NCI-H460 (cell line): Measurements from ENCODE around the gene A4GNT. TPM values are rescaled to one million over a fixed set of nuclear protein-coding genes. Genes with fewer than 3 reads are reported as not detected.
"Not testable (repeated sequence)": the region's sequence is repeated elsewhere in the genome, so short reads cannot be mapped to it uniquely, and the experiment has no call there.

Experiments used
- DNase-seq: peaks from one replicate; pipeline ENCODE4 v3.0.0-alpha.2; 2016; ENCODE audit warnings: low read depth; ENCODE audit errors: extremely low read depth
- total RNA-seq: library from RNA; depleted of rRNA; stranded (reverse); fragments of >200 nt; shearing (Covaris generic); gene quantifications from 2 replicates; pipeline ENCODE4 v1.2.3, GENCODE V29; 2014

Gene A4GNT
- total RNA-seq, 1 experiment from 2014 or later = not detected

DNA sequence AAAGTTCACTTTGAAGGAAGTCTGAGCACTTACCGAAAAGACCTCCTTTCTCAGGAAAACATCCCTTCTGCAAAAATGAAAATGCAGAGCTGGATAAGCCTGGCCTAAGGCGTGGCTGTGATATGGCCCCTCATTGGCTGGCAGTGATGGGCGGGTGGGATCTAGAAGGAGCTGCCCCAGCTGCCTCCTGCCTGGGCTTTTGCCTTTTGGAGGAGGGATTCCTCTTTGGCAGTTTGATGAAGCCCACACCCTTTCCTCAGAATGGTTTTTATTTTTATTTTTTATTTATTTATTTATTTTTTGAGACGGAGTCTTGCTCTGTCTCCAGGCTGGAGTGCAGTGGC, 12.8 kb downstream of the A4GNT start:
- no peak for DNase-seq

- peak; percentile 64 for DNase-seq
Observed at GRCh38 chr3:138118612-138119422, 13.4 kb downstream of the A4GNT start.

GRCh38 chr3:138114988-138115971, 16.9 kb downstream of the A4GNT start, which contains the start of gene DZIP1L:
TSS of gene DZIP1L (minus strand) at chr3:138115608. CDS start at chr3:138103971, 11,637 bp downstream.
- DNase-seq = peak; percentile 36

- DNase-seq = peak; percentile 1
Observed at GRCh38 chr3:138114431-138114918, 17.7 kb downstream of the A4GNT start.

GRCh38 chr3:138113326-138113725, 18.9 kb downstream of the A4GNT start:
- no peak for DNase-seq

DNA sequence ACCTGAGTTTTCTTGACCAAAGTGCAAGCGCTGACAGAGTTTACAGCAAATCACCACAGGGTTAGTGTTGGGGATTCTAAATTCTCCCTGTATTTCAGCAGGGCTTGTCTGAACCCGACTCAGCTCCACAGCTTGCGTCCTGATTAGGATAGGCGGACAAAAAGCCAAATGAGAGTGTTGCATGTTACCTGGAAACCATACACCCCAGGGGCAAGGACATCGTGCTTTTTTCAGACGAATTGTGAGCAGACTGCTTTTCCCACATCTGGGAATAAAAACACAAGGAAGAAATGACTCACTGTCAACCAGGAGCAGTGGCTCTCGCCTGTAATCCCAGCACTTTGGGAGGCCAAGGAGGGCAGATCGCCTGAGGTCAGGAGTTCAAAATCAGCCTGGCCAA, 19.8 kb downstream of the A4GNT start:
- DNase-seq = no peak

DNA sequence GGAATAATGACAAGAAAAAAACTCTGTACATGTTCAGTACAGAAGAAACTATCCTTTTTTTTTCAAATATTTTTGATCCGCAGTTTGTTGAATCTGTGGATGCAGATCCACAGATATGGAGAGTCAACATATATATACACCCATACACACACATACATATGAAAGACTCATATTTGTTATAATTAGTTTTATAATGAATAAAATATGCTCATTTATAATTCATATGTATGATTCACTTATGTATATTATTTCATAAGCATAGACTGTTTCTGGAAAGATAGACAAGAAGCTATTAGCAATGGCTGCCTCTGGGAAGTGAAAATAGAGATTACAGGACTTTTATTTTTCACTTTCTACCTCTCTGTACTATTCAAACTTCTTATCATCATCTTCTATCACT, 26.6 kb downstream of the A4GNT start:
- no peak for DNase-seq

DNA sequence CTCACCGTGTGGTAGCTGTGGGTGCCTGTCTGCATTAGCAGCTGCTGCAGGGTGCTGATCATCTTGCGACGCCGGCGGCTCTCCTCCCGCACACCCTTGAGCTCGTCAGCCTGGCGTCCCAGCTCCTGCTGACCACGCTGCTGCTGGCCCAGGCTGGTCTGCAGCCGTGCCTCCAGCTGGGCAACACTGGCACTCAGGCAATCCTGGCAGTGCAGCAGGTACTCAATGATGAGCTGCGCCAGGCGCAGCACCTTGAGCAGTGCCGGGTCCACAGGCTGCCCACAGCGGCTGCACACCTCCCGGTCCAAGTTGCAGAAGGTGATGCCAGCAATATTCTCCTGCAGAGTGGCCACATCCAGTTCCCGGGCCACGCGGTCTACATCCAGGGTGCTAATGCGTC, 28.7 kb downstream of the A4GNT start:
- no peak for DNase-seq

- DNase-seq = not testable (repeated sequence)
Observed at GRCh38 chr3:138101351-138101940, 30.7 kb downstream of the A4GNT start.

- DNase-seq = no peak
Observed at GRCh38 chr3:138099417-138099816, 32.8 kb downstream of the A4GNT start.

GRCh38 chr3:138097192-138098172, 34.7 kb downstream of the A4GNT start:
- no peak for DNase-seq

DNA sequence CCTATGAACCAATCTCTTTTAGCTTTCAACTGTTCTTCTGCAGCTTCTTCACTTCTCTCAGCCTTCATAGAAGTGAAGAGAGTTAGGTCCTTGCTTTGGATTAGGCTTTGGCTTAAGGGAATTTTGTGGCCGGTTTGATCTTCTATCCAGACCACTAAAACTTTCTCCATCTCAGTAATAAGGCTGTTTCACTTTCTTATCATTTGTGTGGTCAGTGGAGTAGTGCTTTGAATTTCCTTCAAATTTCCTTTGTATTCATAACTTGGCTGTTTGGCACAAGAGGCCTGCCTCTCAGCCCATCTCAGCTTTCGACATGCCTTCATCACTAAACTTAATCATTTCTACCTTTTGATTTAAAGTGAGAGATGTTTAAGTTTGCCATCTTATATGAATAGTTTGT, 38.5 kb downstream of the A4GNT start:
- no peak for DNase-seq

DNA sequence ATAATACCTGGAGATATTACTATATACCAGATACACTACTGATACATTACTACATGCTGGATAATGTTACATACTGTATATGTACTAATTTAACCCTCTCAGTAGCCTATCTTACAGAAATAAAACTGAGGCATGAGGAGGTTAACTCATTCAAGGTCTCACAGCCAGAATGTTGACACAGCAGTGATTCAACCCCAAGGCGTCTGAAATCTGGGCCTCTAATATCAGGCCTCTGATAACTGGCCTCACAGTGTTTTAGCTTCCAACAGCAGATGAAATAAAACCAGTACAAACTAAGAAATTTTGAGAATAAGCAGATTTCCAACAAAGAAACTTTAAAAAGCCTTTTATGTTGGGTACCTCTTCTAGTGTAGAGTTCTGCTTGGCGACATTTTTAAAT, 40.2 kb downstream of the A4GNT start:
- no peak for DNase-seq

DNA sequence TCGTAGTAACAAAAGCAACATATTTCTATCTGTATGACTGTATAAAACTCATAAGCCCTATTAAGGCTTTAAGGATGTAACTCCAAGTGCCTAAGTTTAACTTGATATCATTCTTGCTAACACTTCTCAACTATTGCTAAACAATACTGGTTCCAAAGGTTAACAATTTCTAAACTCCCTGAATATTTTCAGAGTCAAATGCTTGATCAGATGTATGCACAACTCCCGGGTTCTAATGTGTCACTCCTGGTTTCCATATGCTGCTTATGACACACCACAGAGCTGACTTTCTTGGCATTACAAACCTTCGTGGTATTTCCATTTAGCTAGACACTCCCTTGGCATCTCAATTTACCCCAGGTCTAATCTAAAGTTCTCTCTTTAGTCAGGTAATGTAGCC, 43.1 kb downstream of the A4GNT start:
- DNase-seq = no peak

GRCh38 chr3:138085745-138086144, 46.4 kb downstream of the A4GNT start:
- not testable (repeated sequence) for DNase-seq

DNA sequence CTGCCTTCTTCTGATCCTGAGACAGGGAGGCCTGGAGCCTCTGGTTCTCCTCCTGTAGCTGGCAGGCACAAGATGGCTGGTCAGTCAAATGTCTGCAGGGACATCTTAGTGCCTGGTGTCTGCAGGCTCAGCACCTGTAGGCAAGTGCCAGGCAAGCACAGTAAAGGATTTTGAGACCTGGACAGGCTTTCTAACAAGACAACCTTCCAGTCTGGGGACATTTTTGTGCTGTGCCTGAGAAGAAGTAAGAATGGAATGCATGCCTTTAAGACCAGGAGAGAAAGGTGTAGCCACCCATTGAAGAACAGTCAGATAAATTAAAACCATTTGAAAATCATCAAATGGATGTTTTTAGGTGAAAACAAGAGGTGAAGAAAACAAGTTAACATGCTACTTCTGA, 48.0 kb downstream of the A4GNT start:
- no peak for DNase-seq

GRCh38 chr3:138082992-138083386, 49.2 kb downstream of the A4GNT start:
- DNase-seq = no peak

DNA sequence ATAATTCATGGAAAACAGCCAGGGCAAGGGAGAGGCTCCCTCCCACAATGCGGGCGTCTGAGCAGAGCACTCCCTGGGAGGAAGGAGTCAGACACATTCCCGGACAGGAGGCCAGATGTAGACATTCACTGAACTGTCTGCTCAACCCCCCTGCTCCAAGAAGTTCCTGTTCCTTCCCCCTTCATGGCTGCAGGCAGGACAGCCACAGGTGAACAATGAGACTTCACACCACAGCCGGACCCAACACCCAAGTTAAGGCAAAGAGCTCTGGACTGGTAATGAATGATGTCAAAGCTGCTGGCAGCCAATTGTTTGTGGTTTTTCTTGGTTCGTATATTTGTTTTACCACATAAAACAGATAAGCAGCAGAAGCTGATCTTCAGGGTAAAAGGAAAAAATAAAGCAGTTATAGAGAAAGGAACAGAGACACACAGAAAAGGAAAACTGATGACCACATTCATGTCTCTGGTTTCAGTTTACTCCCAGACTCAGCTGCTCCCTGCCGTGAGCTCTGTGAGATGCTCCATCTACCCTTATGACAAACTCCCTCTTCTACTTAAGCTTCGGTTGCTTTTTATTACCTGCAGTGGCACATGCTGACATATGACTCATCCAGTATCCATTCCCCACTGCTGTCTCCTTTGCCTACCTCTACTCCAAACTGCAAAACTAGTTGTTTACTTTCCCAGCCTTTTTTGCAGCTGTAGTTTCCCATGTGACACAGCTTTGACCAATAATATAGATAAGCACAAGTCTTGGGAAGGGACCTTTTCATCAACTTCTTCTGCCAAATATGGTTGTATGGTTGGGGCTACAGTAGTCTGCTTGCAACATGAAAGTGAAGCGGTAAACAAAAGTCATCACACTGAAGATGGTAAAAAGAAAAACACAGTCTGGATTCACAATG, 49.9 kb downstream of the A4GNT start:
- DNase-seq = no peak
